Ishikawa (cell line): Measurements from ENCODE around the gene YJEFN3.

ENCODE experiments used
- CEBPB ChIP-seq: IDR thresholded peaks from 2 replicates; pipeline ENCODE4 v1.6.1; 2012
- EP300 ChIP-seq: IDR thresholded peaks from 2 replicates; pipeline ENCODE4 v1.6.1; 2012; ENCODE audit warnings: borderline replicate concordance
- FOXM1 ChIP-seq: IDR thresholded peaks from 2 replicates; pipeline ENCODE4 v1.6.1; 2012; ENCODE audit warnings: low read depth, borderline replicate concordance
- MAX ChIP-seq: IDR thresholded peaks from 2 replicates; pipeline ENCODE4 v1.6.1; 2012
- NFIC ChIP-seq: IDR thresholded peaks from 2 replicates; pipeline ENCODE4 v1.6.1; 2012
- RAD21 ChIP-seq: IDR thresholded peaks from 2 replicates; pipeline ENCODE4 v1.6.1; 2012; ENCODE audit warnings: low read depth
- REST ChIP-seq: IDR thresholded peaks from 2 replicates; pipeline ENCODE4 v1.6.1; 2012; ENCODE audit warnings: low read depth, mild to moderate bottlenecking
- TAF1 ChIP-seq: IDR thresholded peaks from 2 replicates; pipeline ENCODE4 v1.6.1; 2012; ENCODE audit warnings: low read depth, mild to moderate bottlenecking
- TCF12 ChIP-seq: IDR thresholded peaks from 2 replicates; pipeline ENCODE4 v1.6.1; 2012; ENCODE audit warnings: low read depth
- USF1 ChIP-seq: IDR thresholded peaks from 2 replicates; pipeline ENCODE4 v1.6.1; 2012

- TF ChIP-seq REST (no peak), TAF1 (no peak), MAX (no peak), RAD21 (no peak), CEBPB (no peak), EP300 (no peak), TCF12 (no peak), FOXM1 (no peak), NFIC (no peak), USF1 (no peak)
Measured at GRCh38 chr19:19575411-19575810, 46.7 kb downstream of the YJEFN3 start.
